Stimulated activated CD8-positive, alpha-beta memory T cell treated with anti-CD3 and anti-CD28 coated beads, Interleukin-4, amount 100 ng/mL, for 4 hours (primary cell): Measurements from ENCODE around the gene PGM2.

Source experiments
- DNase-seq, 2 donors: peaks; one replicate each; pipeline ENCODE4 v3.0.0-alpha.2; 2020; ENCODE audit warnings: low read depth in 2 of 2, low spot score in 1 of 2

PGM2 gene

GRCh38 chr4:37896206-37896860 lies 69.8 kb downstream of the PGM2 start:
- no peak for DNase-seq

GRCh38 chr4:37902212-37902611 lies 75.7 kb downstream of the PGM2 start:
- no peak for DNase-seq

GRCh38 chr4:37902738-37903693 lies 76.5 kb downstream of the PGM2 start:
- DNase-seq, result no peak

- no peak for DNase-seq
These were observed 77.4 kb downstream of the PGM2 start for GRCh38 chr4:37903901-37904300.

GRCh38 chr4:37904824-37905223 lies 78.3 kb downstream of the PGM2 start:
- no peak for DNase-seq

GRCh38 chr4:37905533-37906169 lies 79.2 kb downstream of the PGM2 start:
- no peak for DNase-seq

- no peak for DNase-seq
These were observed 82.2 kb downstream of the PGM2 start for GRCh38 chr4:37908488-37909331.

GRCh38 chr4:37909332-37910090 lies 83.0 kb downstream of the PGM2 start:
- DNase-seq, result no peak

GRCh38 chr4:37910091-37910486 lies 83.6 kb downstream of the PGM2 start:
- DNase-seq, result no peak
